Fibroblast of mammary gland (primary cell): Measurements from ENCODE around the gene MOGAT1.

ENCODE experiments used
- DNase-seq: peaks from one replicate; pipeline ENCODE4 v3.0.0-alpha.2; 2010; ENCODE audit warnings: low read depth
- H3K4me3 ChIP-seq: 2 replicates; pipeline ENCODE4 v1.5.1; 2011; ENCODE audit warnings: low read depth, mild to moderate bottlenecking, low read length, moderate library complexity; ENCODE audit not compliant: control insufficient read depth
- CTCF ChIP-seq: conservative IDR thresholded peaks from 2 replicates; pipeline ENCODE4 v1.5.1; 2011; ENCODE audit warnings: low read depth, low read length, inconsistent platforms; ENCODE audit not compliant: control insufficient read depth, insufficient read depth

The MOGAT1 gene

GRCh38 chr2:222707689-222708273, 36.3 kb downstream of the MOGAT1 start:
- TF ChIP-seq CTCF: no peak
- DNase-seq: peak; percentile 81
- H3K4me3 ChIP-seq: no peak overlapping the region

GRCh38 chr2:222708274-222708710, 36.8 kb downstream of the MOGAT1 start:
- DNase-seq: peak; percentile 78
- no peak overlapping the region for H3K4me3 ChIP-seq
- peak; percentile 85 for TF ChIP-seq CTCF

GRCh38 chr2:222709191-222709891, 37.9 kb downstream of the MOGAT1 start:
- peak; percentile 98 for DNase-seq
- no peak overlapping the region for H3K4me3 ChIP-seq

GRCh38 chr2:222710736-222711135, 39.3 kb downstream of the MOGAT1 start:
- no peak for DNase-seq
- no peak for TF ChIP-seq CTCF
- no peak overlapping the region for H3K4me3 ChIP-seq

More at GRCh38 chr2:222709191-222709891, 37.9 kb downstream of the MOGAT1 start:
- TF ChIP-seq CTCF: no peak

- no peak for DNase-seq
- H3K4me3 ChIP-seq: no peak overlapping the region
- no peak for TF ChIP-seq CTCF
Measured at GRCh38 chr2:222711315-222711940, 40.0 kb downstream of the MOGAT1 start.

- H3K4me3 ChIP-seq: no peak overlapping the region
- no peak for TF ChIP-seq CTCF
- no peak for DNase-seq
Measured at GRCh38 chr2:222713002-222713401, 41.5 kb downstream of the MOGAT1 start.
